HCT116 (cell line): ENCODE results near the gene ANKMY2. TPM values are rescaled to one million over a fixed set of nuclear protein-coding genes. Genes with fewer than 3 reads are reported as not detected.

ENCODE experiments used
- ATAC-seq: fragments of 200-7000 bp; cut with Tn5 transposase; 2 replicates; pipeline ENCODE4 v1.9.1; 2020; ENCODE audit warnings: mild to moderate bottlenecking, moderate library complexity
- BruUV-seq: library from RNA; stranded (reverse); fragments of 400-500 nt; replicated peaks from 2 replicates; lab custom pipeline; 2021; lab: Mats Ljungman, UMichigan
- CTCF ChIA-PET: fragments of 300-600 bp; sonication (Branson Sonifier 250); formaldehyde crosslinking; loops from one replicate; lab custom pipeline; 2021; ENCODE audit warnings: antibody characterized with exemption; lab: Charles Lee
- POLR2A ChIA-PET: fragments of 300-600, 350-600 bp; sonication (Branson Sonifier 250); formaldehyde crosslinking; loops from one replicate; lab custom pipeline; 2021; ENCODE audit warnings: antibody characterized with exemption; lab: Charles Lee
- RAD21 ChIA-PET, 2 experiments: fragments of 300-600 bp; sonication (Branson Sonifier 250); formaldehyde crosslinking; loops; one replicate each; lab custom pipeline; 2023; ENCODE audit warnings: low total read pairs in 2 of 2; ENCODE audit not compliant: uncharacterized antibody in 2 of 2, unreplicated experiment in 2 of 2, low non-redundant PET in 1 of 2; lab: Charles Lee
- DNase-seq: peaks from one replicate; pipeline ENCODE4 v3.0.0-alpha.2; 2010; ENCODE audit warnings: low read depth, low spot score
- H2AFZ ChIP-seq: fragments of 200-600 bp; shearing (Covaris generic), sonication (generic); 2 replicates; pipeline ENCODE4 v1.6.1; 2017; ENCODE audit warnings: low read depth, mixed run types, mixed read lengths, antibody characterized with exemption, low read length; ENCODE audit not compliant: poor library complexity, severe bottlenecking
- H3K27ac ChIP-seq: 2 replicates; pipeline ENCODE4 v1.5.1; 2012; ENCODE audit warnings: low read depth, low read length
- H3K27me3 ChIP-seq: fragments of 200-600 bp; sonication (generic); 2 replicates; pipeline ENCODE4 v1.6.1; 2016; ENCODE audit warnings: mixed run types, low read length, mixed read lengths; ENCODE audit not compliant: insufficient read depth
- H3K36me3 ChIP-seq, 2 experiments: fragments of 200-500 bp in 1 of 2; fragments of 200-600 bp in 1 of 2; sonication (Bioruptor generic) in 1 of 2; sonication (generic) in 1 of 2; 2 replicates each; pipeline versions ENCODE4 v1.5.1 to v1.6.1; 2014 to 2016; ENCODE audit warnings: low read length in 2 of 2, inconsistent platforms in 1 of 2, mixed read lengths in 1 of 2, mixed run types in 1 of 2; ENCODE audit not compliant: insufficient read depth in 2 of 2, control insufficient read depth in 1 of 2
- H3K4me1 ChIP-seq, 2 experiments: fragments of 200-600 bp in 1 of 2; sonication (generic) in 1 of 2; 2 replicates each; pipeline versions ENCODE4 v1.5.1 to v1.6.1; 2012 to 2017; ENCODE audit warnings: low read length in 2 of 2, inconsistent platforms in 1 of 2, mild to moderate bottlenecking in 1 of 2, mixed read lengths in 1 of 2, mixed run types in 1 of 2, moderate library complexity in 1 of 2; ENCODE audit not compliant: insufficient read depth in 2 of 2, control insufficient read depth in 1 of 2
- H3K4me2 ChIP-seq: fragments of 200-600 bp; sonication (generic); 2 replicates; pipeline ENCODE4 v1.6.1; 2017; ENCODE audit warnings: mixed run types, low read length, mixed read lengths
- H3K4me3 ChIP-seq, 2 experiments: fragments of 200-600 bp in 1 of 2; sonication (generic) in 1 of 2; replicated peaks in 1 of 2; 2 replicates each; pipeline ENCODE4 v1.5.1; 2011 to 2016; ENCODE audit warnings: low read length in 2 of 2, control low read depth in 1 of 2, low read depth in 1 of 2, mild to moderate bottlenecking in 1 of 2, mixed read lengths in 1 of 2, mixed run types in 1 of 2
- H3K79me2 ChIP-seq: fragments of 200-600 bp; sonication (generic); 2 replicates; pipeline ENCODE4 v1.6.1; 2017; ENCODE audit warnings: mild to moderate bottlenecking, mixed run types, low read length, moderate library complexity, mixed read lengths; ENCODE audit not compliant: insufficient read depth
- H3K9ac ChIP-seq: fragments of 200-600 bp; sonication (generic); 2 replicates; pipeline ENCODE4 v1.6.1; 2016; ENCODE audit warnings: low read length, mixed read lengths
- H3K9me2 ChIP-seq: fragments of 200-600 bp; sonication (generic), shearing (Covaris generic); 2 replicates; pipeline ENCODE4 v1.6.1; 2017; ENCODE audit warnings: mixed run types, mild to moderate bottlenecking, moderate library complexity; ENCODE audit not compliant: insufficient read depth
- H3K9me3 ChIP-seq, 2 experiments: fragments of 200-500 bp in 1 of 2; fragments of 200-600 bp in 1 of 2; sonication (Bioruptor generic) in 1 of 2; sonication (generic) in 1 of 2; 2 replicates each; pipeline ENCODE4 v1.6.1; 2014 to 2017; ENCODE audit warnings: low read length in 2 of 2, mixed read lengths in 2 of 2, inconsistent platforms in 1 of 2, low read depth in 1 of 2, mild to moderate bottlenecking in 1 of 2, mixed run types in 1 of 2, moderate library complexity in 1 of 2; ENCODE audit not compliant: control insufficient read depth in 1 of 2, insufficient read depth in 1 of 2
- H4K20me1 ChIP-seq: fragments of 200-600 bp; sonication (generic), shearing (Covaris generic); 2 replicates; pipeline ENCODE4 v1.6.1; 2017; ENCODE audit warnings: mixed run types, mild to moderate bottlenecking, moderate library complexity; ENCODE audit not compliant: insufficient read depth
- FOSL1 ChIP-seq: IDR thresholded peaks from 2 replicates; pipeline ENCODE4 v1.6.1; 2012; ENCODE audit warnings: low read depth
- MAX ChIP-seq: IDR thresholded peaks from 2 replicates; pipeline ENCODE4 v1.6.1; 2012
- POLR2A ChIP-seq: IDR thresholded peaks from 2 replicates; pipeline ENCODE4 v1.7.0; 2011; ENCODE audit warnings: borderline replicate concordance; ENCODE audit not compliant: insufficient read depth, insufficient read length; ENCODE audit errors: extremely low read depth
- REST ChIP-seq: IDR thresholded peaks from 2 replicates; pipeline ENCODE4 v1.6.1; 2012; ENCODE audit warnings: low read depth
- SIN3A ChIP-seq: IDR thresholded peaks from 2 replicates; pipeline ENCODE4 v1.6.1; 2012; ENCODE audit warnings: low read depth
- YY1 ChIP-seq: IDR thresholded peaks from 2 replicates; pipeline ENCODE4 v1.6.1; 2011; ENCODE audit warnings: low read length, low read depth, moderate library complexity, mild to moderate bottlenecking; ENCODE audit not compliant: insufficient replicate concordance; ENCODE audit errors: extremely low read depth
- ZFX ChIP-seq: fragments of 450-650 bp; IDR thresholded peaks from 2 replicates; pipeline ENCODE4 v1.6.1; 2017
- intact Hi-C: fragments of 100-400 bp; cut with micrococcal nuclease; formaldehyde crosslinking; loops from 2 replicates; pipeline ENCODE4 v1.10.0; 2022
- total RNA-seq: library from RNA; stranded (reverse); gene quantifications from one replicate; pipeline ENCODE4 v1.2.1, GENCODE V29; 2021; ENCODE audit not compliant: unreplicated experiment
- TF ChIP-seq, protein P1 (sequence below): IDR thresholded peaks from 2 replicates; pipeline ENCODE4 v1.6.1; 2011; ENCODE audit warnings: mild to moderate bottlenecking, low read length, moderate library complexity; ENCODE audit not compliant: insufficient replicate concordance; ENCODE audit errors: extremely low read depth
- TF ChIP-seq, protein P2 (sequence below): IDR thresholded peaks from 2 replicates; pipeline ENCODE4 v1.6.1; 2012

ANKMY2 gene
- total RNA-seq, 1 experiment from 2014 or later, result 24.9 TPM

DNA sequence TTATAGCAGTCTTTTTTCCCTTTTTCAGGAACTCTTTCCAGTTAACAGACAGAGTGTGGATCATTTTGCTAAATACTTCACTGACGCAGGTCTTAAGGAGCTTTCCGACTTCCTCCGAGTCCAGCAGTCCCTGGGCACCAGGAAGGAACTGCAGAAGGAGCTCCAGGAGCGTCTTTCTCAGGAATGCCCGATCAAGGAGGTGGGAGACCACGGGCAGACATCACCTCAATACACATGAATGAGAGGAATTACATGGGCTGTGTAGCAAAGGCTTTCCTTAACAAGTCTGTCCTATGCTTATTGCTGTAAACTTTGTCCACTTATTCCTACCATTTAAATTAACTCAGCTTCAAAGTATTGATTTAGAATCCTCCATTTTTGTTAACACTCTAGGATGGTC is 49.3 kb upstream of the ANKMY2 start:
- Histone ChIP-seq H3K9ac (no peak overlapping the region), H3K9me3 (no peaks in the 10 kb centered on the region), H4K20me1 (no peaks in the 10 kb centered on the region), H3K4me2 (no peak overlapping the region), H3K27ac (no peak overlapping the region), H3K9me2 (no peaks in the 10 kb centered on the region), H3K4me1 (no peaks in the 10 kb centered on the region), H2AFZ (no peak overlapping the region), H3K79me2 (no peaks in the 10 kb centered on the region; the same call in none of the 2 replicates), H3K27me3 (no peaks in the 10 kb centered on the region), H3K36me3 (peaks cover 44 to 58% of the 10 kb centered on the region in 2 experiments), H3K4me3 (no peak overlapping the region)
- intact Hi-C loops, result loop anchor here (1.0 kb wide), 1 partner anchor 223 kb away; no protein-coding TSS in a partner anchor
- ATAC-seq (no peak), DNase-seq (no peak)
- RAD21 ChIA-PET, result no interaction called here
- CTCF ChIA-PET, result interaction anchor here (0.7 to 1.4 kb wide), 7 partner anchors 8 to 225 kb away, joined by 3 to 8 read pairs (median 5); no protein-coding TSS in a partner anchor
- no TSS peak for BruUV-seq
- POLR2A ChIA-PET, result no interaction called here
- TF ChIP-seq ZFX (no peak), REST (no peak), POLR2A (no peak), FOSL1 (no peak), YY1 (no peak), SIN3A (no peak), MAX (no peak)
- TF ChIP-seq, protein P1, sequence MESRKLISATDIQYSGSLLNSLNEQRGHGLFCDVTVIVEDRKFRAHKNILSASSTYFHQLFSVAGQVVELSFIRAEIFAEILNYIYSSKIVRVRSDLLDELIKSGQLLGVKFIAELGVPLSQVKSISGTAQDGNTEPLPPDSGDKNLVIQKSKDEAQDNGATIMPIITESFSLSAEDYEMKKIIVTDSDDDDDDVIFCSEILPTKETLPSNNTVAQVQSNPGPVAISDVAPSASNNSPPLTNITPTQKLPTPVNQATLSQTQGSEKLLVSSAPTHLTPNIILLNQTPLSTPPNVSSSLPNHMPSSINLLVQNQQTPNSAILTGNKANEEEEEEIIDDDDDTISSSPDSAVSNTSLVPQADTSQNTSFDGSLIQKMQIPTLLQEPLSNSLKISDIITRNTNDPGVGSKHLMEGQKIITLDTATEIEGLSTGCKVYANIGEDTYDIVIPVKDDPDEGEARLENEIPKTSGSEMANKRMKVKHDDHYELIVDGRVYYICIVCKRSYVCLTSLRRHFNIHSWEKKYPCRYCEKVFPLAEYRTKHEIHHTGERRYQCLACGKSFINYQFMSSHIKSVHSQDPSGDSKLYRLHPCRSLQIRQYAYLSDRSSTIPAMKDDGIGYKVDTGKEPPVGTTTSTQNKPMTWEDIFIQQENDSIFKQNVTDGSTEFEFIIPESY, result no peak
- TF ChIP-seq, protein P2, sequence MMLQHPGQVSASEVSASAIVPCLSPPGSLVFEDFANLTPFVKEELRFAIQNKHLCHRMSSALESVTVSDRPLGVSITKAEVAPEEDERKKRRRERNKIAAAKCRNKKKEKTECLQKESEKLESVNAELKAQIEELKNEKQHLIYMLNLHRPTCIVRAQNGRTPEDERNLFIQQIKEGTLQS, result no peak
